Right lobe of liver (tissue), 4 donors: ENCODE results near the gene STX1A.

Source experiments
- POLR2A ChIP-seq: fragments of 450-650 bp; IDR thresholded peaks from one replicate; pipeline ENCODE4 v1.6.1; 2017; ENCODE audit warnings: antibody characterized with exemption, mild to moderate bottlenecking
- TF ChIP-seq, protein P1 (sequence below), 4 donors: fragments of 200-600 bp in 3 of 4; fragments of 450-650 bp in 1 of 4; IDR thresholded peaks; one replicate each; pipeline versions ENCODE4 v1.5.1 to v1.8.0; 2016 to 2022; ENCODE audit warnings: antibody characterized with exemption in 4 of 4, mild to moderate bottlenecking in 2 of 4
- donor health status: DM: no; HTN: no; CAD: no.
- donor health status: DM: no; HTN: no; CAD: no.
- donor health status: DM: no; HTN: yes; CAD: no.

DNA sequence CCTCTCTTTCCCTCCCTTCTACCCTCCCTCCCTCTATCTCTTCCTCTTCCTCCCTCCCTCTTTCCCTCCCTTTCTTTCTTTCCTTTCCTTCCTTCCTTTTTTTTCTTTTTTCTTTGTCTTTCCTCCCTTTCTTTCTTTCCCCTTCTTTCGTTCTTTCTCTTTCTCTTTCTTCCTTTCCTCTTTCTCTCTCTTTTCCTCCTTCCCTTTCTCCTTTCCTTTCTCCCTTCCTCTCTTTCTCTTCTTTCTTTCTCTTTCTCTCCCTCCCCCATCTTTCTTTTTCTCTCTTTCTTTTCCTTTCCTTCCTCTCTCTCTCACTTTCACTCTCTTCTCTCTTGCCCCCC lies 43.2 kb upstream of the STX1A start:
- TF ChIP-seq, protein P1, sequence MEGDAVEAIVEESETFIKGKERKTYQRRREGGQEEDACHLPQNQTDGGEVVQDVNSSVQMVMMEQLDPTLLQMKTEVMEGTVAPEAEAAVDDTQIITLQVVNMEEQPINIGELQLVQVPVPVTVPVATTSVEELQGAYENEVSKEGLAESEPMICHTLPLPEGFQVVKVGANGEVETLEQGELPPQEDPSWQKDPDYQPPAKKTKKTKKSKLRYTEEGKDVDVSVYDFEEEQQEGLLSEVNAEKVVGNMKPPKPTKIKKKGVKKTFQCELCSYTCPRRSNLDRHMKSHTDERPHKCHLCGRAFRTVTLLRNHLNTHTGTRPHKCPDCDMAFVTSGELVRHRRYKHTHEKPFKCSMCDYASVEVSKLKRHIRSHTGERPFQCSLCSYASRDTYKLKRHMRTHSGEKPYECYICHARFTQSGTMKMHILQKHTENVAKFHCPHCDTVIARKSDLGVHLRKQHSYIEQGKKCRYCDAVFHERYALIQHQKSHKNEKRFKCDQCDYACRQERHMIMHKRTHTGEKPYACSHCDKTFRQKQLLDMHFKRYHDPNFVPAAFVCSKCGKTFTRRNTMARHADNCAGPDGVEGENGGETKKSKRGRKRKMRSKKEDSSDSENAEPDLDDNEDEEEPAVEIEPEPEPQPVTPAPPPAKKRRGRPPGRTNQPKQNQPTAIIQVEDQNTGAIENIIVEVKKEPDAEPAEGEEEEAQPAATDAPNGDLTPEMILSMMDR (IDR thresholded peaks at IDR 0.05), result no peak
- TF ChIP-seq POLR2A, result no peak
